Muscle layer of colon (tissue), 2 donors: ENCODE measurements around the gene PIGR.

Source experiments
- H3K27ac ChIP-seq: one replicate; pipeline ENCODE4 v1.7.0; 2013; ENCODE audit warnings: low read depth, mild to moderate bottlenecking, low read length, moderate library complexity
- H3K27me3 ChIP-seq, 2 donors: one replicate each; pipeline ENCODE4 v1.7.0; 2013; ENCODE audit warnings: low read length in 2 of 2, mild to moderate bottlenecking in 2 of 2; ENCODE audit not compliant: insufficient read depth in 2 of 2, control insufficient read depth in 1 of 2
- H3K36me3 ChIP-seq: one replicate; pipeline ENCODE4 v1.7.0; 2013; ENCODE audit warnings: mild to moderate bottlenecking, low read length; ENCODE audit not compliant: insufficient read depth
- H3K4me1 ChIP-seq: one replicate; pipeline ENCODE4 v1.7.0; 2013; ENCODE audit warnings: mild to moderate bottlenecking, low read length; ENCODE audit not compliant: insufficient read depth
- H3K4me3 ChIP-seq, 2 donors: one replicate each; pipeline ENCODE4 v1.7.0; 2013; ENCODE audit warnings: low read length in 2 of 2, low read depth in 1 of 2, mild to moderate bottlenecking in 1 of 2, moderate library complexity in 1 of 2
- H3K9ac ChIP-seq: one replicate; pipeline ENCODE4 v1.7.0; 2013; ENCODE audit warnings: low read length
- H3K9me3 ChIP-seq: one replicate; pipeline ENCODE4 v1.7.0; 2013; ENCODE audit warnings: mild to moderate bottlenecking, low read length
- donor health status: abdominal sarcoma.
- donor health status: Adenocarcinoma of cecum.

The PIGR gene

GRCh38 chr1:206905295-206906164, 40.7 kb downstream of the PIGR start:
- no peaks in the 10 kb centered on the region for H3K9me3 ChIP-seq
- peaks cover 6 to 15% of the 10 kb centered on the region in 2 donors for H3K27me3 ChIP-seq
- no peak overlapping the region for H3K4me3 ChIP-seq
- H3K36me3 ChIP-seq = no peaks in the 10 kb centered on the region
- H3K27ac ChIP-seq = no peak overlapping the region
- no peaks in the 10 kb centered on the region for H3K4me1 ChIP-seq
- H3K9ac ChIP-seq = no peak overlapping the region

DNA sequence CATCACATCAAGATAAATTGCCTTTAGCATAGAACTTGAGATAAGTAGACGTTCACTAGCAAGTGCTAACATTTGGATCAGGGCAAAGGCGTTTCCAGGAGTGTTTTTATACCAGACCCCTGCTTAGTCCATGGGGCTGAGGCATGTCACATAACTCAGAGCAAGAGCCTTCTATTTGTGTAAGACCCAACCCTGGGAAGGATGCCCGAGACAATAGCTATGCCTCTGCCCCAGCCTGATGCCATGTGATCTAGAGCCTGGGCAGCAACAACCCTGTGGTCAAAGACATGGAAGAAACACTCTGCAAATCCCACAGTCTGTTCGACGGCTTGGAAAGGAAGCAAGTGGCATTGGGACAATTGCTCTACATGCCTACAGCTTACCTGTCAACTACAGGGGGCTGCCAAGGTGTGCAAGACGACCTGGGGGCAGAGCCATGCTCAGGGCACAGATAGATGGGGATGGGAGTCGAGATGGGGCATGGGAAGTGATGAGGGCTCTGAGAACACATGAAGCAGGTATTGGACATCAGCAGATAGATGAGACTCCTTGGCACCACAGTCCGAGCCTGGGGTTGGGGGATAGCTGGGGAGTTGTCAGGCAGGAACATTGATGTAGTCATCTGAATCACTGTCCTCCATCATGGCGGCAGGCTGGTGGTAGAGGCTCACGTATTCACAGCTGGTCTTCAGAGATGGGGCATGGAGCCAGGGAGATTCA, 41.7 kb downstream of the PIGR start:
- Histone ChIP-seq H3K4me3 (no peak overlapping the region), H3K27ac (no peak overlapping the region), H3K27me3 (peaks cover 0 to 8% of the 10 kb centered on the region in 2 donors), H3K9me3 (no peaks in the 10 kb centered on the region), H3K4me1 (no peaks in the 10 kb centered on the region), H3K9ac (no peak overlapping the region), H3K36me3 (no peaks in the 10 kb centered on the region)

- H3K36me3 ChIP-seq = no peaks in the 10 kb centered on the region
- peaks cover 0 to 4% of the 10 kb centered on the region in 2 donors for H3K27me3 ChIP-seq
- H3K27ac ChIP-seq = no peak overlapping the region
- H3K4me3 ChIP-seq = no peak overlapping the region
- no peak overlapping the region for H3K9ac ChIP-seq
- H3K9me3 ChIP-seq = no peaks in the 10 kb centered on the region
- no peaks in the 10 kb centered on the region for H3K4me1 ChIP-seq
Observed at GRCh38 chr1:206903687-206904086, 42.6 kb downstream of the PIGR start.

GRCh38 chr1:206902702-206903101, 43.6 kb downstream of the PIGR start:
- Histone ChIP-seq H3K27me3 (peaks cover 0 to 4% of the 10 kb centered on the region in 2 donors), H3K4me1 (no peaks in the 10 kb centered on the region), H3K9me3 (no peaks in the 10 kb centered on the region), H3K9ac (no peak overlapping the region), H3K4me3 (no peak overlapping the region), H3K36me3 (no peaks in the 10 kb centered on the region), H3K27ac (no peak overlapping the region)

DNA sequence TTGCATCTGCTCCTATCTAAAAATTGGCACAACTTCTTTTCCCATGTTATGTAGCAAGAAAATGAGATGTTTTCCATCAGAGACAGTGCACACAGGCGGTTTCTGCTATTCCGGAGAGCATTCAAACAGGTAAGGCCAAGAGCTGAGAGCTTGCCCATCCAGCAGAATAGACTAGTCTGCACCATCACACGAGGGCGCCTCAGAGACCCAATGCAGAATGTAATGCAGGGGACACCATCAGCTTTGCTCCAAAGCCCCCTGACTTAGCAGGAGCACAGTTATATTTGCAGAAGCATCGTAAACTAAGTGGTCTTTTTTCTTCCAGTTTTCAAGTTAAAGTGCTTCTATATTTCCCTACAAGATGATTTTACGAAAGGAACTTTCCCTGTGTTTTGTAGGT, 44.3 kb downstream of the PIGR start:
- Histone ChIP-seq H3K4me3 (no peak overlapping the region), H3K27me3 (peaks cover 0 to 4% of the 10 kb centered on the region in 2 donors), H3K9me3 (no peaks in the 10 kb centered on the region), H3K27ac (no peak overlapping the region), H3K4me1 (no peaks in the 10 kb centered on the region), H3K9ac (no peak overlapping the region), H3K36me3 (no peaks in the 10 kb centered on the region)

DNA sequence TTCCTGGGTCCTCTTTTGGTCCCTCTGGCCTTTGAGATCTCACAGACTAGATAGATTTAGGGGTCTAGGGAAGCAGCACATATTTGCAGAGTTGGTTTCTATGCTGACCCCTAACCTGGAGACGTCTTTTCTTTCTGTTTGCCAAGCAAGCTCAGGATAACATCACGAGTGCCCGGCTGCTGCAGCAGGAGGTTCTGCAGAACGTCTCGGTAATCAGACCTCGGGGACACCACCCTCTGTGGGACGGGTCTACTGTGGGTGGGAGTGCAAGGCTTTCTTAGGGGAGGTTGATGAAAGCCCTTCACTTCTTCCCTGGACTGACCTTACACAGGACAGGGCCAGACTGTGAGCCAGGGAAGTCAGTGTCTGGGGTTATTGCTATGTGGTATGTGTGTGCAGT, 46.1 kb downstream of the PIGR start:
- Histone ChIP-seq H3K9ac (no peak overlapping the region), H3K27me3 (peaks cover 0 to 4% of the 10 kb centered on the region in 2 donors), H3K4me1 (no peaks in the 10 kb centered on the region), H3K9me3 (no peaks in the 10 kb centered on the region), H3K27ac (no peak overlapping the region), H3K36me3 (no peaks in the 10 kb centered on the region), H3K4me3 (no peak overlapping the region)

GRCh38 chr1:206899717-206900116, 46.5 kb downstream of the PIGR start:
- no peak overlapping the region for H3K9ac ChIP-seq
- no peak overlapping the region for H3K4me3 ChIP-seq
- no peaks in the 10 kb centered on the region for H3K9me3 ChIP-seq
- H3K27me3 ChIP-seq = peaks cover 0 to 4% of the 10 kb centered on the region in 2 donors
- no peaks in the 10 kb centered on the region for H3K4me1 ChIP-seq
- no peak overlapping the region for H3K27ac ChIP-seq
- no peaks in the 10 kb centered on the region for H3K36me3 ChIP-seq

GRCh38 chr1:206898915-206899431, 47.3 kb downstream of the PIGR start:
- no peak overlapping the region for H3K9ac ChIP-seq
- no peak overlapping the region for H3K27ac ChIP-seq

GRCh38 chr1:206898089-206898914, 48.0 kb downstream of the PIGR start:
- H3K27ac ChIP-seq = no peak overlapping the region
- H3K9me3 ChIP-seq = no peaks in the 10 kb centered on the region
- H3K27me3 ChIP-seq = peaks cover 0 to 4% of the 10 kb centered on the region in 2 donors
- H3K4me3 ChIP-seq = no peak overlapping the region
- H3K9ac ChIP-seq = no peak overlapping the region
- no peaks in the 10 kb centered on the region for H3K36me3 ChIP-seq
- H3K4me1 ChIP-seq = no peaks in the 10 kb centered on the region

More at GRCh38 chr1:206898915-206899431, 47.3 kb downstream of the PIGR start:
- H3K4me1 ChIP-seq = no peaks in the 10 kb centered on the region
- peaks cover 0 to 4% of the 10 kb centered on the region in 2 donors for H3K27me3 ChIP-seq
- no peaks in the 10 kb centered on the region for H3K36me3 ChIP-seq
- H3K4me3 ChIP-seq = no peak overlapping the region
- no peaks in the 10 kb centered on the region for H3K9me3 ChIP-seq

GRCh38 chr1:206897175-206897574, 49.1 kb downstream of the PIGR start, which contains the start of gene IL24:
Gene IL24 (plus strand): TSS chr1:206897443. CDS start chr1:206897833, 390 bp downstream.
- Histone ChIP-seq H3K36me3 (no peaks in the 10 kb centered on the region), H3K27ac (no peak within 1 kb of the TSS), H3K4me3 (no peak within 1 kb of the TSS), H3K4me1 (no peaks in the 10 kb centered on the region), H3K27me3 (peaks cover 0 to 4% of the 10 kb centered on the region in 2 donors), H3K9ac (no peak within 1 kb of the TSS), H3K9me3 (no peaks in the 10 kb centered on the region)

DNA sequence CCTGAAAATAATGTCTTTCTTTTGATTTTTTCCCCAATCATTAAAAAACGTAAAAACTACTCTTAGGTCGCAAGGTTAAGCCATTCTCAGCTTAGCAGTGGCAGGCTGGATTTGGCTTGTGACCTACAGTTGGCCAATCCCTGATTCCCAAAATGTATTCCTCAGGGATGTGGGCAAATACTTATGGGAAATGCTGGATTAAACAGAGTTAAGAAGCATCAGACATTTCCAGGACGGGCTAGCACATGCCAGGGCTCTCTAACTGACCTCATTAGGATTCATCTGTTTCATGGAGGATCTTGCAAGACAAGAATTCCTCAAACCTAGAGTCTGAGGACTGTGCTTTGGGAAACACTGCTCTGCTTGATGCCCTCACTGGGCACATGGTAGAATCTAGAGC, 50.0 kb downstream of the PIGR start:
- Histone ChIP-seq H3K27ac (no peak overlapping the region), H3K4me1 (no peaks in the 10 kb centered on the region), H3K9me3 (no peaks in the 10 kb centered on the region), H3K36me3 (no peaks in the 10 kb centered on the region), H3K27me3 (peaks cover 0 to 4% of the 10 kb centered on the region in 2 donors), H3K4me3 (no peak overlapping the region), H3K9ac (no peak overlapping the region)
